IMR-90 (cell line): ENCODE results near the gene NAE1. TPM values are rescaled to one million over a fixed set of nuclear protein-coding genes. Genes with fewer than 3 reads are reported as not detected.

ENCODE experiments used
- ATAC-seq: fragments of 200-7000 bp; cut with Tn5 transposase; 2 replicates; pipeline ENCODE4 v1.9.1; 2020; ENCODE audit warnings: low read depth, mild to moderate bottlenecking, moderate library complexity
- BruUV-seq: library from RNA; stranded (reverse); fragments of 400-500 nt; replicated peaks from 2 replicates; lab custom pipeline; 2021; lab: Mats Ljungman, UMichigan
- CTCF ChIA-PET: fragments of 300-600 bp; formaldehyde crosslinking; extraction: SDS; loops from one replicate; lab custom pipeline; 2021; ENCODE audit warnings: antibody characterized with exemption; lab: Yijun Ruan, JAX
- POLR2A ChIA-PET: fragments of 300-600 bp; sonication (Branson Sonifier 250); formaldehyde crosslinking; loops from one replicate; lab custom pipeline; 2022; ENCODE audit warnings: antibody characterized with exemption; ENCODE audit not compliant: unreplicated experiment; lab: Charles Lee
- DNase-seq: peaks from one replicate; pipeline ENCODE4 v3.0.0; 2013
- H2AFZ ChIP-seq: replicated peaks from 2 replicates; pipeline ENCODE3; 2013; ENCODE audit warnings: low read length, mild to moderate bottlenecking; ENCODE audit not compliant: poor library complexity
- H2AK5ac ChIP-seq: 2 replicates; pipeline ENCODE4 v1.6.1; 2013; ENCODE audit warnings: low read depth, low read length, inconsistent platforms
- H2AK9ac ChIP-seq: replicated peaks from 2 replicates; pipeline ENCODE3; 2013; ENCODE audit warnings: mild to moderate bottlenecking, low read depth, low read length, moderate library complexity; ENCODE audit not compliant: poor library complexity
- H2BK120ac ChIP-seq: 2 replicates; pipeline ENCODE4 v1.6.1; 2013; ENCODE audit warnings: low read depth, low read length, inconsistent platforms
- H2BK15ac ChIP-seq: 3 replicates; pipeline ENCODE4 v1.6.1; 2013; ENCODE audit warnings: low read depth, low read length, inconsistent platforms
- H2BK20ac ChIP-seq: 2 replicates; pipeline ENCODE4 v1.6.1; 2013; ENCODE audit warnings: low read depth, mild to moderate bottlenecking, inconsistent platforms, low read length, moderate library complexity
- H2BK5ac ChIP-seq: 2 replicates; pipeline ENCODE4 v1.6.1; 2013; ENCODE audit warnings: mild to moderate bottlenecking, low read depth, low read length, inconsistent platforms; ENCODE audit not compliant: poor library complexity, severe bottlenecking
- H3K14ac ChIP-seq: replicated peaks from 2 replicates; pipeline ENCODE4 v1.6.1; 2013; ENCODE audit warnings: low read depth, low read length, inconsistent platforms
- H3K18ac ChIP-seq: 2 replicates; pipeline ENCODE4 v1.6.1; 2013; ENCODE audit warnings: low read depth, low read length, control low read depth
- H3K23ac ChIP-seq: 2 replicates; pipeline ENCODE4 v1.6.1; 2013; ENCODE audit warnings: low read depth, low read length, inconsistent platforms
- H3K27ac ChIP-seq: 2 replicates; pipeline ENCODE4 v1.5.1; 2013; ENCODE audit warnings: mild to moderate bottlenecking, control low read depth, low read length; ENCODE audit not compliant: insufficient read depth
- H3K27me3 ChIP-seq: 2 replicates; pipeline ENCODE4 v1.6.1; 2013; ENCODE audit warnings: low read length; ENCODE audit not compliant: control insufficient read depth, insufficient read depth
- H3K36me3 ChIP-seq: 2 replicates; pipeline ENCODE4 v1.6.1; 2013; ENCODE audit warnings: low read length, mixed read lengths; ENCODE audit not compliant: control insufficient read depth, insufficient read depth
- H3K4ac ChIP-seq: 2 replicates; pipeline ENCODE4 v1.6.1; 2013; ENCODE audit warnings: low read depth, low read length, inconsistent platforms
- H3K4me1 ChIP-seq: 2 replicates; pipeline ENCODE4 v1.6.1; 2013; ENCODE audit warnings: low read length, mixed read lengths; ENCODE audit not compliant: control insufficient read depth, insufficient read depth
- H3K4me2 ChIP-seq: 2 replicates; pipeline ENCODE4 v1.6.1; 2013; ENCODE audit warnings: low read depth, mild to moderate bottlenecking, control low read depth, low read length, moderate library complexity
- H3K4me3 ChIP-seq: 2 replicates; pipeline ENCODE4 v1.5.1; 2013; ENCODE audit warnings: low read depth, mild to moderate bottlenecking, control low read depth, low read length, moderate library complexity; ENCODE audit not compliant: insufficient read depth
- H3K56ac ChIP-seq: 2 replicates; pipeline ENCODE4 v1.6.1; 2013; ENCODE audit warnings: low read length, inconsistent platforms; ENCODE audit not compliant: insufficient read depth; ENCODE audit errors: extremely low read depth
- H3K79me1 ChIP-seq, 2 experiments: 2 replicates each; pipeline ENCODE4 v1.6.1; 2013; ENCODE audit warnings: low read length in 2 of 2, inconsistent platforms in 1 of 2, low read depth in 1 of 2
- H3K9ac ChIP-seq: 2 replicates; pipeline ENCODE4 v1.6.1; 2013; ENCODE audit warnings: low read depth, low read length, control low read depth
- H3K9me1 ChIP-seq: 2 replicates; pipeline ENCODE4 v1.6.1; 2013; ENCODE audit warnings: low read length, inconsistent platforms; ENCODE audit not compliant: insufficient read depth
- H3K9me3 ChIP-seq: 2 replicates; pipeline ENCODE4 v1.6.1; 2013; ENCODE audit warnings: low read length; ENCODE audit not compliant: control insufficient read depth, insufficient read depth
- H4K20me1 ChIP-seq: 2 replicates; pipeline ENCODE4 v1.6.1; 2013; ENCODE audit warnings: low read length, inconsistent platforms; ENCODE audit not compliant: insufficient read depth
- H4K5ac ChIP-seq: 2 replicates; pipeline ENCODE4 v1.6.1; 2013; ENCODE audit warnings: mild to moderate bottlenecking, low read depth, low read length, control low read depth
- H4K8ac ChIP-seq, 2 experiments: 2 replicates each; pipeline ENCODE4 v1.6.1; 2013; ENCODE audit warnings: low read depth in 2 of 2, low read length in 2 of 2, control low read depth in 1 of 2, inconsistent platforms in 1 of 2
- H4K91ac ChIP-seq: 2 replicates; pipeline ENCODE4 v1.6.1; 2013; ENCODE audit warnings: low read depth, low read length, inconsistent platforms; ENCODE audit not compliant: insufficient read depth
- MAFK ChIP-seq: IDR thresholded peaks from 2 replicates; pipeline ENCODE4 v1.6.1; 2012; ENCODE audit warnings: low read depth, low read length, improper control_type of control experiment
- WGBS, 2 experiments: methylation state at CpG; one replicate each; pipeline versions ENCODE4 v1.1.5 to v1.1.7; 2013; ENCODE audit warnings: missing lambda C conversion rate in 2 of 2; ENCODE audit not compliant: insufficient read length in 1 of 2; ENCODE audit errors: extremely low coverage in 2 of 2; 5-methylcytosine and 5-hydroxymethylcytosine counted together
- dilution Hi-C: fragments of 300-500 bp; cut with HindIII; formaldehyde crosslinking; loops from one replicate; pipeline ENCODE4 v1.14.3; 2018; ENCODE audit warnings: low sequenced_read_pairs; ENCODE audit not compliant: unreplicated experiment
- in situ Hi-C: fragments of 300-500 bp; cut with MboI; formaldehyde crosslinking; loops from 3 replicates; pipeline ENCODE4 v1.14.3; 2019; ENCODE audit warnings: low sequenced_read_pairs, inconsistent platforms, mixed read lengths
- intact Hi-C: fragments of 100-400 bp; cut with micrococcal nuclease; formaldehyde crosslinking; loops from 2 replicates; pipeline ENCODE4 v1.10.0; 2022
- polyA plus RNA-seq, 3 experiments: library from polyadenylated mRNA; depleted of rRNA; stranded (reverse); fragments of >200 nt; gene quantifications; 2 replicates each; pipeline ENCODE4 v1.2.3, GENCODE V29; 2012; ENCODE audit warnings: low replicate concordance in 1 of 3
- total RNA-seq: library from RNA; depleted of rRNA; stranded (reverse); fragments of >200 nt; gene quantifications from 2 replicates; pipeline ENCODE4 v1.2.3, GENCODE V29; 2012

NAE1 gene
- total and polyA plus RNA-seq, 2 of the 4 experiments (the other 2 are of a cell fraction): 33.0 to 36.7 TPM

DNA sequence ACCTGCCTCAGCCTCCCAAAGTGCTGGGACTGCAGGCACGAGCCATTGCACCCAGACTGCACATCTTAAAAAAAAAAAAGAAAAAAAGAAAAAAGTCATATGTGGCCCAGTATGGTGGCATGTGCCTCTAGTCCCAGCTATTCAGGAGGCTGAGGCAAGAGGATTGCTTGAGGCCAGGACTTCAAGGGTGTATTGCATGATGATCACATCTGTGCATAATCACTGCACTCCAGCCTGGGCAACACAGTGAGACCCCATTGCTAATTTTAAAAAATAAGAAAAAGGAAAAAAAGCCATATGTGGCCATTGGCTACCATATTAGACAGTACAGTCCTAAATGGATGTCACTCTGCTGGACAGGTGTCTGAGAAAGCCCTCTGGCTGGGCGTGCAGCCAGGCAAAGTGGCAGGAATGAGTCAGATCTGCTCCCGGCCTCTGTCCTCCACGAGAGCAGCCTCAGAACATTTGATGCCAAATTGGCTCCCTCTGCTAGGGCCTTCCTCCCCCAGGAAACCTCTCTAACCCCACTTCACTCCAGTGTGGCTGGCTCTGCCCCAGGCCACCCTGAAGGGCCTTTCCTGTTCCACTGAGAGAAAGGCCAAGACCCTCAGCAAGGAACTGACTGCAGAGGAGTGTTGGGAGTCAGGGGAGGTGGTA is 28.1 kb upstream of the NAE1 start:
- ChIA-PET CTCF (interaction anchor here (0.7 kb wide), 1 partner anchor 100 kb away, joined by 3 read pairs; no protein-coding TSS in a partner anchor), POLR2A (no interaction called here)
- Histone ChIP-seq H3K23ac (no peak overlapping the region), H3K9me3 (no peaks in the 10 kb centered on the region), H3K27ac (no peak overlapping the region), H3K9ac (no peak overlapping the region), H2AK9ac (no peak overlapping the region), H2BK5ac (no peak overlapping the region), H2AFZ (no peak overlapping the region), H3K56ac (no peak overlapping the region), H3K9me1 (no peaks in the 10 kb centered on the region), H3K4me2 (no peak overlapping the region), H2AK5ac (no peak overlapping the region), H3K4me1 (no peaks in the 10 kb centered on the region), H3K14ac (no peak overlapping the region), H2BK15ac (no peak overlapping the region), H3K4me3 (no peak overlapping the region), H4K20me1 (peaks cover 4% of the 10 kb centered on the region; the same call in 1 of the 2 replicates), H4K5ac (no peak overlapping the region), H3K27me3 (peaks cover 6% of the 10 kb centered on the region), H4K8ac (no peak overlapping the region), H2BK120ac (no peak overlapping the region), H3K18ac (no peak overlapping the region), H4K91ac (no peak overlapping the region), H3K36me3 (no peaks in the 10 kb centered on the region), H3K4ac (no peak overlapping the region), H3K79me1 (no peaks in the 10 kb centered on the region), H2BK20ac (no peak overlapping the region)
- peak; percentile 49 for DNase-seq
- no CpG with 5 or more reads among the region's 4 CpGs for whole genome bisulfite sequencing, 2 experiments
- peak; percentile 60; the same call in 1 of the 2 replicates for ATAC-seq
- in situ Hi-C loops: no loop called here
- no TSS peak for BruUV-seq
- no peak for TF ChIP-seq MAFK
- intact Hi-C loops: no loop called here
- dilution Hi-C loops: no loop called here
